ENCODE measurements around the gene APOL3. TPM values are rescaled to one million over a fixed set of nuclear protein-coding genes. Genes with fewer than 3 reads are reported as not detected.

APOL3 gene
- total and polyA plus RNA-seq, 2 of the 13 experiments (the other 11 are each of a cell fraction or from before 2014, with no cell fraction given): 3.8 to 5.4 TPM

- peak; percentile 69 for TF ChIP-seq PHF8 (CRISPR knock-in tag; IDR thresholded peaks at IDR 0.05)
- no peak; the same call in 1 of the 2 replicates for TF ChIP-seq NR2F6 (IDR thresholded peaks at IDR 0.05)
- peak; percentile 50; the same call in 1 of the 2 replicates for TF ChIP-seq NR2F6 (CRISPR knock-in tag; IDR thresholded peaks at IDR 0.05)
- TF ChIP-seq ZNF768 (CRISPR knock-in tag; IDR thresholded peaks at IDR 0.05): peak; percentile 47; the same call in 1 of the 2 replicates
- TF ChIP-seq, protein P1, sequence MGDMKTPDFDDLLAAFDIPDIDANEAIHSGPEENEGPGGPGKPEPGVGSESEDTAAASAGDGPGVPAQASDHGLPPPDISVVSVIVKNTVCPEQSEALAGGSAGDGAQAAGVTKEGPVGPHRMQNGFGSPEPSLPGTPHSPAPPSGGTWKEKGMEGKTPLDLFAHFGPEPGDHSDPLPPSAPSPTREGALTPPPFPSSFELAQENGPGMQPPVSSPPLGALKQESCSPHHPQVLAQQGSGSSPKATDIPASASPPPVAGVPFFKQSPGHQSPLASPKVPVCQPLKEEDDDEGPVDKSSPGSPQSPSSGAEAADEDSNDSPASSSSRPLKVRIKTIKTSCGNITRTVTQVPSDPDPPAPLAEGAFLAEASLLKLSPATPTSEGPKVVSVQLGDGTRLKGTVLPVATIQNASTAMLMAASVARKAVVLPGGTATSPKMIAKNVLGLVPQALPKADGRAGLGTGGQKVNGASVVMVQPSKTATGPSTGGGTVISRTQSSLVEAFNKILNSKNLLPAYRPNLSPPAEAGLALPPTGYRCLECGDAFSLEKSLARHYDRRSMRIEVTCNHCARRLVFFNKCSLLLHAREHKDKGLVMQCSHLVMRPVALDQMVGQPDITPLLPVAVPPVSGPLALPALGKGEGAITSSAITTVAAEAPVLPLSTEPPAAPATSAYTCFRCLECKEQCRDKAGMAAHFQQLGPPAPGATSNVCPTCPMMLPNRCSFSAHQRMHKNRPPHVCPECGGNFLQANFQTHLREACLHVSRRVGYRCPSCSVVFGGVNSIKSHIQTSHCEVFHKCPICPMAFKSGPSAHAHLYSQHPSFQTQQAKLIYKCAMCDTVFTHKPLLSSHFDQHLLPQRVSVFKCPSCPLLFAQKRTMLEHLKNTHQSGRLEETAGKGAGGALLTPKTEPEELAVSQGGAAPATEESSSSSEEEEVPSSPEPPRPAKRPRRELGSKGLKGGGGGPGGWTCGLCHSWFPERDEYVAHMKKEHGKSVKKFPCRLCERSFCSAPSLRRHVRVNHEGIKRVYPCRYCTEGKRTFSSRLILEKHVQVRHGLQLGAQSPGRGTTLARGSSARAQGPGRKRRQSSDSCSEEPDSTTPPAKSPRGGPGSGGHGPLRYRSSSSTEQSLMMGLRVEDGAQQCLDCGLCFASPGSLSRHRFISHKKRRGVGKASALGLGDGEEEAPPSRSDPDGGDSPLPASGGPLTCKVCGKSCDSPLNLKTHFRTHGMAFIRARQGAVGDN (CRISPR knock-in tag; IDR thresholded peaks at IDR 0.05): peak; percentile 94
- 0 out of 2 replicates have a peak, but pooled peaks have one; percentile 40 for TF ChIP-seq ZNF331 (CRISPR knock-in tag; IDR thresholded peaks at IDR 0.05)
- TF ChIP-seq ZNF788 (CRISPR knock-in tag; IDR thresholded peaks at IDR 0.05; ENCODE audit: borderline replicate concordance): peak; percentile 48; the same call in 1 of the 2 replicates
- TF ChIP-seq TOPORS (CRISPR knock-in tag; IDR thresholded peaks at IDR 0.05): no peak
- no peak for TF ChIP-seq ZFP36 (IDR thresholded peaks at IDR 0.05; ENCODE audit: borderline replicate concordance, low read depth, low read length, partially characterized antibody)
- TF ChIP-seq ZNF260 (CRISPR knock-in tag; IDR thresholded peaks at IDR 0.05; ENCODE audit: borderline replicate concordance, low read depth): no peak
- TF ChIP-seq ZNF607 (CRISPR knock-in tag; IDR thresholded peaks at IDR 0.05; ENCODE audit: borderline replicate concordance): no peak
- TF ChIP-seq ZBTB49 (CRISPR knock-in tag; IDR thresholded peaks at IDR 0.05; ENCODE audit: borderline replicate concordance): no peak
- TF ChIP-seq CEBPG (CRISPR knock-in tag; IDR thresholded peaks at IDR 0.05): peak; percentile 35; the same call in 1 of the 2 replicates
- 0 out of 2 replicates have a peak, but pooled peaks have one; percentile 46 for TF ChIP-seq ZMYM2 (CRISPR knock-in tag; IDR thresholded peaks at IDR 0.05)
- no peak for TF ChIP-seq ZFP41 (CRISPR knock-in tag; IDR thresholded peaks at IDR 0.05; ENCODE audit: borderline replicate concordance)
- TF ChIP-seq RBM39 (IDR thresholded peaks at IDR 0.05; ENCODE audit: low read depth, low read length, poor library complexity, severe bottlenecking): peak; percentile 36
- TF ChIP-seq ATF6 (CRISPR knock-in tag; conservative IDR thresholded peaks at IDR 0.05): peak; percentile 95
- TF ChIP-seq NFKB2 (CRISPR knock-in tag; IDR thresholded peaks at IDR 0.05; ENCODE audit: borderline replicate concordance): peak; percentile 41; the same call in 1 of the 2 replicates
Observed at GRCh38 chr22:36123673-36124630, 36.6 kb downstream of the APOL3 start (continued).

Data from HepG2 (cell line).